Activated naive CD4-positive, alpha-beta T cell treated with anti-CD3 and anti-CD28 coated beads, Interleukin-2, amount 50 U/mL, for 16 hours (primary cell): ENCODE measurements around the gene RFWD3.
"Not testable (repeated sequence)": the region's sequence is repeated elsewhere in the genome, so short reads cannot be mapped to it uniquely, and the experiment has no call there.

ENCODE experiments used
- DNase-seq: peaks from one replicate; pipeline ENCODE4 v3.0.0-alpha.2; 2020

The RFWD3 gene

DNA sequence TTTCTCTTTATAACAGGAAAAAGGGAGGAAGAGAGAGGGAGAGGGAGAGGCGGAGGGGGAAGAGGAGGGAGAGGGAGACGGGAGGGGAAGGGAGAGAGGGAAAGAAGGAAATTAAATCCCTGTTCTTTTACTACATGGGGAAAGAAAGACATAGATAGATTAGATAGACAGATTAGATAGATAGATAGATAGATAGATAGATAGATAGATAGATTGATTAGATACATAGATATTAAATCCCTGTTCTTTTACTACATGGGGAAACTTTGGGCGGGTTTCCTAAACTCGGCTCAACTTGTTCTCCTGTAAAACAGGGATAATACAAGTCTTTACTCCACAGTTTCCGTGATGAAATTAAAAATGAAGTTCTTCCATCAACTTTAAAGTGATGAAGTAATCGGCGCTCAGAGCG is 661 bp downstream of the RFWD3 start:
- no peak for DNase-seq

DNA sequence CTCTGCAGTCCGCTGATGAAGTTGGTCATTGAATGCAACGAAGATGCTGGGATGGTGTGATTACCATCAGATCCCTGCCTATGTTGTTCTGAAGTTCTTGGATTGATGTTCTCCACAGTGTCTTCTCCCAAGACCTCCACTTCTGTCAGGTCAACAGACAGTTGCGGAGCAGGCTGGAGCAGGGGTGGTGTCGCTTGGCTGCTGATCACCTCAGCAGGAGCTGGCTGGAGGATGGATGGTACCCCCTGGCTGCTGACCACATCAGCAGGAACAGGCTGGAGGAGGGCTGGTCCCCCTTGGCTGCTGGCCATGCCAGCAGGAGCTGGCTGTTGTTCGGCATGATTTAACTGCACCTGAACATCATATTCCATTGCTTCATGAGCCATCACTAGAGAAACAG is 5.6 kb downstream of the RFWD3 start:
- no peak for DNase-seq

DNA sequence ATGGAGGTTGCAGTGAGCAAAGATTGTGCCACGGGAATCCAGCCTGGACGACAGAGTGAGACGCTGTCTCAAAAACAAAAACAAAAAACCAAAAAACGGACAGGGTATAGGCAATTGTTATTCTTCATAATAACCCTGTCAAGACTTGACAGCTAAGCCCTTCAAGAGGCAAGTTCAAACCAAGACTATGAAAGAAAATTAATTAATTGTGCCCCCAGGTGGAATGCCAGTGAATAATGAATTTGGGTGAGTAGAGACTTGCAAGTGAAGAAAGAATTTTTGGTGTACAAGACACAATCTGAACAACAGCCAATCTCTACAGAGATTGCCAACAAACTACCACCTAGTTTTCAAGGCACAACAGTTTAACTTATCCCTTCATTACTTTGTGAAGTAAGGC is 6.3 kb downstream of the RFWD3 start:
- DNase-seq = no peak

DNA sequence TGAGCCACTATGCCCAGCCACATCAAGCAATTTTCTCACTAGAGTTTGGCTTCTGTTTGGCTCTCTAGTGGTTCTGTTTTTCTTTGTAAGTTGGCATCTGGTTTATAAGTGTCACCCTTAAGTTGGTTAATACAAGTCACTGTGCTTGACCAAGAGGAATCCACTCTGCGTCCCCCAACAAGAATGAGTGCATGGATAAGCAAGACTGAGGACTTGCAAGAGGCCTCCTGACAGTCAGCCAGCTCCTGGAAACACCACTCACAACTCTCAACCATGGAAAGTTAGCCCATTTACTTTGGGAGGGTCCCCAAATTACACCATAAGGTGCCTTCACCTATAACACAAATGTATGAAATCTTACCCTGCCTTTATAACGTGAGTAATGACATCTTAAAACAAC is 7.6 kb downstream of the RFWD3 start:
- no peak for DNase-seq

DNA sequence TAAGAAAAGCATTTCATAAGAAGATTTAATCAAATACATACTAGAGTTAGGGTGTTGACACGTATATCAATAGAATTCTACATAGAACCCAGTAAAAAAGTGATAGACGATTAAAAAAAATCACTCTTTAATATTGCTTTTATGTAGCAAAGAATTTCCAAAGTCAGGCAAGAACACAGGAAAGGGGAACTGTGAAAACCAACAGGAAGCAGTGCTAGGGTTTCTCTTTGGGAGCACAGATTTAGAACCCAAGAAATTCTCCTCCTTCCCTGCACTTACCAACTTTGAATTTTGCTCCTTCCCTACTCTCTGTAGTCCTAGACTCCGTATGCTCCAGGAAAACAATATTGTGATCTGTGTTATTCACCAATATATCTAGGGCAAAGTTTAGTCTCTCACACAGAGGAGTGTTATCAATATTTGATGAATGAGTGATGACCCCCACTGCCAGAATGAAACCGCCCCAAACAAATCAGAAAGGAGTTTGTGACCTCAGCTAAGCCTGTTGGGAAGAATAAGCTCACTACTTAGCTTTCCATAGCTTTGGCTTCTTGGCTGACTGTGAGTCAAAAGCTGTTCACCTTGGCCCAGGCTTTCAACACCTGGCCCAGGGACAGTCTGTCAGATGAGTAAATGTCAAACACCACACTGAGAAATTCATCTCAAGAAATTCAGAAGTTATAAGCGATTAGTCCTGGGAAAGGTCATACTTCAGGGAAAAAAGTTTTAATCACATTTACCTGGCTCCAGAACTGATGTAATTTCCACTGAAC is 8.6 kb downstream of the RFWD3 start:
- no peak for DNase-seq

DNA sequence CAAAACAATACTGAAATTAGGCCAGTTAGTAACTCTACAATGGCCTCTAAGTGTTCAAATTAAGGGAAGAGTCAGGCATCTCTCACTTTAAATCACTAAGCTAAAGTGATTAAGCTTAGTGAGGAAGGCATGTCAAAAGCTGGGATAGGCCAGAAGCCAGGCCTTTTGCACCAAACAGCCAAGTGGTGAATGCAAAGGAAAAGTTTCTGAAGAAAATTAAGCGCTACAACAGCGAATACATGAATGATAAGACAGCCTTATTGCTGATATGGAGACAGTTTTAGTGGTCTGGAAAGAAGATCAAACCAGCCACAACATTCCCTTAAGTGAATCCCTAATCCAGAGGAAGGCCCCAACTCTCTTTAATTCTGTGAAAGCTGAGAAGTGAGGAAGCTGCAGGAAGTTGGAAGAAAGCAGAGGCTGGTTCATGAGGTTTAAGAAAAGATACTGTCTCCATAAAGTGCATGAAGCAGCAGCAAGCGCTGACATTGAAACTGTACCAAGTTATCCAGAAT is 12.1 kb downstream of the RFWD3 start:
- no peak for DNase-seq

DNA sequence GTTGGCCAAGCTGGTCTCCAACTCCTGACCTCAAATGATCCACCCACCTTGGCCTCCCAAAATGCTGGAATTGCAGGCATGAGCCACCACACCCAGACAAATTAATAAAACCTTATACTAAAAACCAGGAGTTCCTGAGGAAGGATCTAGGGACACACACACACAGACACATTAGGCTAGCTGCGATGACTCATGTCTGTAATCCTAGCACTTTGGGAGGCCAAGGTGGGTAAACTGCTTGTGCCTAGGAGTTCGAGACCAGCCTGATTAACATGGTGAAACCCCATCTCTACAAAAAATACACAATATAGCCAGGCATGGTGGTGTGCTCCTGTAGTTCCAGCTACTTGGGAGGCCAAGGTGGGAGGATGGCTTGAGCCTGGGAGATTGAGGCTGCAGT is 13.8 kb downstream of the RFWD3 start:
- not testable (repeated sequence) for DNase-seq

DNA sequence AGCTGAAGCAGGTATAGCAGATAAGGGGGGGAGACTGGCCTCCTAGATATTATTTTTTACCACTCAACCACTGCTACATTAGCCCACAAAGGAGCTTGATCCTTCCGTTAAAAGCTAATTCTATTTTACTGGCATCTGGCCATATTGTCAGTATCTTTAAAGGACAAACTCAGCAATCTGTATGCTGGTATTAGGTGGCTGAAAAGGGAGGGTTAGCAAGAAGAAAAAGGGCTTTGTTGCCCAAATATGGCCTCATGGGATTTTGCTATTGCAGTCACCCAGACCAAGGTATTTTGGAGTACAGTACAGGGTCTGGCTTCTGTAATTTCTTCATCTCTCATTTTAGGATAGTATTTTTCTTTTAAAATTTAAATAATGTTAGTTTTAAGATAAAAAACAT is 14.4 kb downstream of the RFWD3 start:
- DNase-seq = no peak

DNA sequence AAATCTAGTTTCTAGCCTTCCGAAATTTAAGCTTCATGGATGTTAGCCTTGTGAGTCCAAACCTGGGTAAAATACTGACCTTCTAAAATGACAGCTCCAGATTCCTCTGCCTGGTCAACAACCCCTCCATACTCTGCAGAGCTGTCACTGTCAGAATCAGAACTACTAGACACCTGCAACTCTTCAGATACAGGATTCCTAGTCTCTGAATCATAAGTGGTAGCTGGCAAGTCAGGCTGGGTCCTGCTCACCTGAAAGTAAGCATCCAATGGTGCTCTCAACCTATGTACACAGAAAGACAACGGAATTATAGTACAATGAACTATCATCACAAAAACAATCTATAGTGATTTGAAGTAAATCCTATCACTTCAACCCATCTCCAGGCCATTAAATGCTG is 14.8 kb downstream of the RFWD3 start:
- DNase-seq = no peak

DNA sequence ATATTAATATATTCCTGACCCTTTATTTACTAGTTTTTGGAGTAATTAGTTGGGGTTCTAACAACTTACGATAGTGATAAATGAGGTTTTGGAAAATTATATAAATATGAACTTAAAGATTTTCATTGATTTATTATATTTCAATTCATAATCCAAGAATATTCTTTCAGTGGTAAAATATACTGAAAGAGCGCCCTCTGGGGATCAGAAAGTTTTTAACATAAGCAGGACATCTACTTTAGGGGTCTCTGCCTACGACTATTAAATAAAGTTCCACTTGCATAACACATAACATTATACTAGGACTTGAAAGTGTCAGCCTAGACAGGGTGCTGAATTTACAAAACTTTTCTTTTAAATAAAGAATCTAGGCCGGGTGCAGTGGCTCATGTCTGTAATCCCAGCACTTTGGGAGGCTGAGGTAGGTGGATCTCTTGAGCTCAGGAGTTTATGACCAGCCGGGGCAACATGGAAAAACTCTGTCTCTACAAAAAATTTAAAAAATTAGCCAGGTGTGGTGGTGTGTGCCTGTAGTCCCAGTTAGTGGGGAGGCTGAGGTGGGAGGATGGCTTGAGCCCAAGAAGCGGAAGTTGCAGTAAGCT is 15.6 kb downstream of the RFWD3 start:
- no peak for DNase-seq

DNA sequence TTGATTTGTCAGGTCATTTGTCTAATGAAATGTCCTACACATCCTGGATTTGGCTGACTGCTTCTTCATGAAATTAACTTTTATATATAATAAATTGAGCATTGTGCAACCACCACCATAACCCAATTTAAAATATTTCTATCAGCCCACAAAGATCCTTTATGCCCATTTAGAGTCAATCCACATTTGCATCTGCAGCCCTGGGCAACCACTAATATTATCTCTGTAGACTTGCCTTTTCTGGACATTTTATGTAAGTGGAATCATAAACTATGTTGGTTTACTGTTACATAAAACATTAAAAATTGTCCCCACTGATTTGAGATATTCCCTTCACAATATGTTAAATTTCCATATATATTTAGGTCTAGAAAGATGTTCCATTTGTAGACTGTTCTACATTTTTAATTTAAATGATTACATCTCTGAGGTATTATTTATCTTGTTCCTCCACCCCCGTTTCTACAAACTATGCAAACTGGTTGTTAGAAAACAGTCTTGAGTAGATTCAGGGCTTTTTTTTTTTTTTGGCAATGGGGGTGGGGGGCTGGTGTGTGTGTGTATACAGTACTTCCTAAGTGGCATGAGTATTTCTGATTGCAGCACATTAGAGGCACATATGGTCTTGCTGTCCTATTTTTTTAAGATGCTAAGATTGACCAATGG is 16.7 kb downstream of the RFWD3 start:
- no peak for DNase-seq

DNA sequence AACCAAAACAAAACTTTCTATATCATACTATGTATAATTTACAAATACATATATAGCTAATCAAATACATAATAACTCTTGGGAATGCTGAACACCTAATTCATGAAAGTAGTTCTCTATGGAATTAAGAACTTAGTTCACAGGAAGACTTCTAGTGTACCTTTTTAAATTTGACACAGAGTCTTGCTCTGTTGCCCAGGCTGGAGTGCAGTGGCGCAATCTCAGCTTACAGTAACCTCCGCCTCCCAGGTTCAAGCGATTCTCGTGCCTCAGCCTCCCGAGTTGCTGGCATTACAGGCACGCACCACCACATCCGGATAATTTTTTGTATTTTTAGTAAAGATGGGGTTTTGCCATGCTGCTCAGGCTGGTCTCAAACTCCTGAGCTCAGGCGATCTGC is 24.7 kb downstream of the RFWD3 start:
- DNase-seq = no peak

DNA sequence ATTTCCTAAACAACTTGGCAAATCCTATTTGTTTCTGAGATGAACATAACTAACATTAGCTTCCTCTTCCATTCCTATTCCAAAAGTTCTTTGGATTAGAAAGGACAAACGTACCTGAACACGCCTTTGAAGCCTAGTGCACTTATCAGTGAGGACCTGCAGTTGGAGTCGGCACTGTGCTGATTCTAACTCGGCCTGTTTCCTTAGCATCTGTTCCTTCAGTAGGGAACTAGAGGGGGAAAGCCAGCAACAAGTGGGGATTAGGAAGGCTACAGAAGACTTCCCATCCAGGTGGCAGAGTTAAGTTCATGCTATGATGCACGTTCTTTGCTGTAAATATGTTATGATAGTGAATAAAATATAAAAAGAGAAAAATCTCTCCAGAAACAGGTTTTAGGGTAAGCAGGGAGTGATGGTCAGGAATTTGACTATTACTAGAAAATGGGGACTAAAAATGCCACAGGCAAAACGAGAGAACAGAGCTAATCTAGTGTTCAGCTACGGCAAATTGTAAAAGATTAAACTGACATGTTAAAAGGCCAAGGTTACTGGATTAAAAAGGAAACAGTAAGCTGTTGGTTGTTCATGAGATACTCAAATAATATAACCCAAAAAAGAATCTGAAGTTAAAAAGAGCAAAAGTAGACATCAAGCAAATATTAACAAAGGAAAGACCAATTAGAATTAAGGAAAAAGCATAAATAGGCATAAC is 28.8 kb downstream of the RFWD3 start:
- no peak for DNase-seq

DNA sequence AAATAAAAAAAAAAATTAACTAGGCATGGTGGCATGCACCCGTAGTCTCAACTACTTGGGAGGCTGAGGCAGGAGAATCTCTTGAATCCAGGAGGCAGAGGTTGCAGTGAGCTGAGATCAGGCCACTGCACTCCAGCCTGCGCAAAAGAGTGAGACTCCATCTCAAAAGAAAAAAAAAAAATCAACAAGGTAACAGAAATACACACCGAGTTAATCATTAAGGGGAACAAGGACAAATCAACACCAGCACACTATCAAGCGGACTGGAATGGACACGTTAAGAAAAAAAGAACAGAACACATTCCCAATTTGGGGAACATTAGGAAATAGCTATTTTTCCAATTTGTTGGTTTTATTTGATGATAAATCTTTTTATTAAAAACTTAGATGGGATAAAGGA is 31.4 kb downstream of the RFWD3 start:
- DNase-seq = no peak

DNA sequence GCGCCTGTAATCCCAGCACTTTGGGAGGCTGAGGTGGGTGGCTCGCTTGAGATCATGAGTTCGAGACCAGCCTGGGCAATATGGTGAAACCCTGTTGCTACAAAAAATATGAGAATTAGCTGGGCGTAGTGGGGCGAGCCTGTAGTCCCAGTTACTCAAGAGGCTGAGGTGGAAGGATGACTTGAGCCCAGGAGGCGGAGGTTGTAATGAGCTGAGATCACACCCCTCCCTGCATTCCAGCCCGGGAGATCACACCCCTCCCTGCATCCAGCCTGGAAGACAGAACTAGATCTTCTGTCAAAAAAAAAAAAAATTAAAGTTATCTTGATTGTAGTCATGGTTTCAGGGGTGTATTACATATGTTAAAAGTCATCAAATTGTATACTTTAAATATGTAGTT is 33.0 kb downstream of the RFWD3 start:
- no peak for DNase-seq

DNA sequence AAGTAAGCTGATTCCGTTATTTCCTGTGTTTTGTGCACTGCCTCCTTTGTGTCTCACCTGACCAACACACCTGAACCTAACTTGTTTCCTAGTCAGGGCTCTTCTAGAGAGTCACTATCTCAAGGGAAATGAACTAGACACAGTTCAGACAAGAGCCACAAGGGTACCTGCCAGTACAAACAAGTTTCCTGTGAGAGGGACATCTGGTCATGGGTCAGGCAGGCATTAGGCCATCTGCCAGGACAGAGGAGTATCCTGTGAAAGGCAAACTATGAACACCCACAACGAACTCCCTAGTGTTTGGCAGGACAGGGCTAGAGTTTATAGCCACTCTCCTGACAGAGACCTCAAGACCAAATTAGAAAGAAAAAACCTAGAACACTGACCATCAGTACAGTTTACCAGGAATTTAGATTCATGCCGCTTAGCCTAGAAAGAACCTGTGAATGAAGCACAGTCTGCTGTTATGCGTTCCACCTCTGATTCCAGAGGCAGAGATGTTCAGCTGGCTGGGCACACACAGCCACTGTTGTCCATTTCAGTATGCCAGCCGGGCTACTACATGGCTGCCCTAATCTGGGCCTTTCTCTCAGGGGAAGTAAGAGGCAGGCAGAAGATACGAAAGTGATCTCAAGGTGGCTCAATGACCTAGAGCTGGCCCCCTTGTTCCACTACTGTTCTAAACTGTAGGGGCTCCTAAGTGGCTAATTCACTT is 39.0 kb downstream of the RFWD3 start:
- no peak for DNase-seq

DNA sequence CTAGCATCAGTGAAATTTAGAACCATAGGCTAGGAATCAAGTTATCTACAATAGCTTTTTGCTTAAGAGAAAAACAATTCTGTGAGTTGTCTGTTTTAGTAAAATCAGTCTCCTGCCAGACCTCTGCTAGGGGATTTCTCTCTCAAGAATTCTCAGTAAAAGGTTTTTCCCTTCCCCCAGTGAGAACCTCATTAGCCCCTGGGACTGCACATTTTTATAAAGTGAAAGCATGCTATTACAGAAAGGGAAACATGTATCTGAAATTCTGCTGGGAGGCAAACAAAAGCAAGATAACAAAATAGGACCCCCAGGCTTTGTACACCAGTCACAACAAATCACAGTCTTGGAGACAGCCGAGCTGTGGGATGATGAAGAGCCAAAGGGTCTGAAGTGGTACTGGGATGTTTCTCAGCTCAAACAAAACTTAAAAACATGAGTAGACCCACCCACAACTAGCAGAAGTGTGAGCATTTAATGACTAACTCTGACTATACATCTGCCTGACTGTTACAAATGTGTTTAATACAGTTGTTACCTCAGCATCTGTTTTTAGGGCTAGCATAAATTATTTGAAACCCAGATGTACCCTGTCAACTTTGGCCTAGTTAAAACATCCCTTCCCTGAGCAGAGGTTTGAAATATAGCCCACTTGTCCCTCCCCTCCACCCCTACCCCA is 39.8 kb downstream of the RFWD3 start:
- no peak for DNase-seq

DNA sequence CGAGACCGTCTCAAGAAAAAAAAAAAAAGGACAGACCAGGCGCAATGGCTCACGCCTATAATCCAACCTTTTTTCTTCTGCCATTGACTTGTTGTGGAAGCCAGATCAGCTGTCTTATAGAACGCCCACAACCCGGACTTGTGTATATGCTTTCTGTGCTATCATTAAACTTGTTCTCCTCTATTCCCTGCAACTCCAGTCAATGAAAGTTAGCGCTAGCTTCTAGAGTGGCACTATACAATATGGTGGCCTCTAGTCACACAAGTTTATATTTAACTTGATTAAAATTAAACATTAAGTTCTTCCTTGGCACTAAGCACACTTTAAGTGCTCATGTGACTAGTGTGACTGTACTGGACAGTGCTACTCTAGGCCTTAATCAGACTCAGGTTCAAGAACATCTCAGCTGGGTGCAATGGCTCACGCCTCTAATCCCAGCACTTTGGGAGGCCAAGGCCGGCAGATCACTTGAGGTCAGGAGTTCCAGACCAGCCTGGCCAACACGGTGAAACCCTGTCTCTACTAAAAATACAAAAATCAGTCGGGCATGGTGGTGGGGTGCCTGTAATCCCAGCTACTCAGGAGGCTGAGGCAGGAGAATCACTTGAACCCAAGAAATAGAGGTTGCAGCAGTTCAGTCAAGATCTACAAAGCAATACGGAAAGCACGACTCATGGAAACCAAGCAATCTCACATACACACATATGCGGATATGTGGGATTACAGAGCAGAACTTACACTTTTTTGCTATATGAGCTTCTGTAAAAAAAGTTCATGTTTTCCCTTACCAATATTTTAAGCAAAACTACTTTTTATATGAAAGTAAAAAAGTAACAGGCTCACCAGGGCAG is 41.0 kb downstream of the RFWD3 start:
- no peak for DNase-seq

DNA sequence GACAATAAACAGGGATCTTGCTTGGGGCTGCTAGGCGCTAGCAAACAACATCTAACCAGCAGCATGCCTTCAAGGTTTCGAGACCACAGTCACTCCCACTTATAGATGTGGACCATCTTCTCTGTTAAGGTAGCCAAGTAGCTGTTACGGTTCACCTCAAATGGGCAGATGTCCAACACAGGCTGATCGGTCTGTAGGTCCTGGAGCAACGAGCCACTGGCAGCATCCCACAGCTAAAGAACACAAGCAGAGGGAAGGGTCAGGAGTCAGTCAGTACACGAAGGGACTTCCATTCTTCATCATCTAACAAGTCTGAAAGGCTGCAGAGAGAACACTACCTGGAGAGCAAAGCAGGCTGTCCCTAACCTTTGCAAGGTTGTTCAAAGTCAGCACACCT is 42.8 kb downstream of the RFWD3 start:
- no peak for DNase-seq

DNA sequence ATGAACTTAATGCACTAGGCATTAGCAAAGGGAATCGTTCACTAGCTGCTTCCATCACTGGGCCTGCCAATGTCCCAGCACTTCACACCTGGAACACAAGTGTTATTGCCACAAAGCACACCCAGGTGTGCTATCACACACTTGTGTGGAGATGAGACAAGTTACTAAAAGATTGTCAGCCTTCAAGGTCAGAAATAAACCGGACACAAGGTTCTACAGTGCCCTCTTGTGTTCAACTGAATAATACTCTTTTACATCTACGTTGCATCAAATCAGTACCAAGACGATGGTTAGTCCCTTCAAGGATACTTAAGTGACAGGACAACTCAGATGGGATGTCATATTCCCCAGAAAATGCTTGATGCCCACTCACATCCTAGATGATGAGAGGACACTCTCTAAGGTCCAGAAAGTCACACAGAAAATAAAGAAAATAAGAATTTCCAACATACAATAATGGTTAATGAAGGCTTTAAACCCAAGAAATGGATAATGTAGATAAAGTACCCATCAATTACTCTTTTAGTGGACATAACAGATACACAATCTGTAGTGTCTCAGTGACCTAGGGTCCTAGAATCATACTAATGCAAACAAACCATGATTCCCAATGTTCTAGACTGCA is 43.4 kb downstream of the RFWD3 start:
- DNase-seq = no peak

DNA sequence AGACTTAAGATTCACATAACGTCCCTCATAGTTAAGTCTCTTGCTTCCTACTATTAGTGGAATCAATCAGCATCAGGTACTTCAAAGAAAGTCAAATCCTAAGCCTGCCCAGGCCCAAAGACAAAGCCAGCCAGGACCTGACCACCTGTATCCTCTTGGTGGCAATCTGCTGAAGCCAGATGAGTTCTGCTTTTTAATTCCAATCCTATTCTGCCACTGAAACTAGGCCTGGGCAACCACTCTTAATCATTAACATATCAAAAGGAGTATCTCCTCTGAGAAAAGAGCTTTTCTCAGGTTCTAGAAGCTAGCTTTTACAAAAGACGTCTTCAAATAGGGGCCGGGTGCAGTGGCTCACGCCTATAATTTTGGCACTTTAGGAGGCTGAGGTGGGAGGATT is 44.7 kb downstream of the RFWD3 start:
- DNase-seq = no peak
